GM12872 (cell line): Measurements from ENCODE around the gene COL2A1.

Experiments
- CTCF ChIP-seq: IDR thresholded peaks from 3 replicates; pipeline ENCODE4 v1.5.1; 2011; ENCODE audit warnings: low read depth, mild to moderate bottlenecking, low read length, moderate library complexity; ENCODE audit not compliant: insufficient read depth

Gene COL2A1

GRCh38 chr12:47927346-47927745 lies 76.9 kb downstream of the COL2A1 start:
- no peak for TF ChIP-seq CTCF
